GM10847 (cell line): ENCODE measurements around the gene ATF2.

Source experiments
- POLR2A ChIP-seq: IDR thresholded peaks from 2 replicates; pipeline ENCODE4 v1.6.1; 2011; ENCODE audit not compliant: insufficient read length; ENCODE audit errors: extremely low read depth

ATF2 gene

DNA sequence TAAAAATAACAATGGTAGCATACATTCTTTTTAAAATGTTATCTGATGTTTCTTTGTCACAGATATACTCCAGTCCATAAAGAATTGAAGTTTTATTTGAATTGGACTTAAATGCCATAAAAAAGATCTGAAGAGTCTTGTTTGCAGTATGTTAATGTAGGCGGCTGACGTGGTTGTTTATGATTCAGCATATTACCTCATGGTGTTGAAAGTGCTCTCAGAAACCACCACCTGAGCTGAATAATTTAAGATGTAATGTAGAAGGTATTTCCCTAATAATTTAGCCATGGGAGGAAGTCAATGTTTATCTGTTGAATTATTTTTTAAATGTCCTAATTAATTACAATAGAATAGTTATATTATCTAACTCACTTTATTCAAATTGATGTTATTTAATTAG is 104.3 kb downstream of the ATF2 start:
- no peak for TF ChIP-seq POLR2A

DNA sequence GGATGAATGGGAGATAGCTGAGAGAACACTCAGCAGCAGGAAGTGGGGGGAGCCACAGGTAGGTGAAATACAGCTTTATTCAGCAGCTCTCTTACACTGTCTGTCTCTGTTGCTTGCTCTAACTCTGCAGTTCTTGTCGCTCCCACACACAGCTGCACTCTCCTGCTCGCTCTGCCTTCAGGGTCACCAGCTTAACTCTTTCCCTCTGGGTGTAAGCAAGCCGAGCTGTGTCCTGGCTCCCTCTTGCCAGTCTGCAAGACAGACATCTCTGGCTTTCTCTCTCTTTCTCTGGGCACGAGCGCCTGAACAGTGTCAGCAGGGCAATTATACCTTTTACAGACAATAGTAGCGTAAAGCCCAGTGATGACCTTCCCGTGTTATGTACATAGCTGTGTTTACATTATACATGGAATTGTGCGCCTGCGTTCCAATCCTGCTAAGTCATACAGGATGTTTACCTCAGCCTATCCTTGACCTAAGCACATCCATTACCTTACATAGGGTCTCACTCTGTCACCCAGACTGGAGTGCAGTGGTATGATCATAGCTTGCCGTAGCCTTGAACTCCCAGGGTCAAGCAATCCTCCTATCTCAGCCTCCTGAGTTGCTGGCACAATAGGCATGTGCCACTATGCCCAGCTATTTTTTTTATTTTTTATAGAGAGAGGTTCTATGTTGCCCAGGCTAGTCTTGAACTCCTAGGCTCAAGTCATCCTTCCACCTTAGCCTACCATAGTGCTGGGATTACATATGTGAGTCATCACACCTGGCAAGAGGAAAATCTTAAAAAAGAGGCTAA is 105.0 kb downstream of the ATF2 start:
- no peak for TF ChIP-seq POLR2A

DNA sequence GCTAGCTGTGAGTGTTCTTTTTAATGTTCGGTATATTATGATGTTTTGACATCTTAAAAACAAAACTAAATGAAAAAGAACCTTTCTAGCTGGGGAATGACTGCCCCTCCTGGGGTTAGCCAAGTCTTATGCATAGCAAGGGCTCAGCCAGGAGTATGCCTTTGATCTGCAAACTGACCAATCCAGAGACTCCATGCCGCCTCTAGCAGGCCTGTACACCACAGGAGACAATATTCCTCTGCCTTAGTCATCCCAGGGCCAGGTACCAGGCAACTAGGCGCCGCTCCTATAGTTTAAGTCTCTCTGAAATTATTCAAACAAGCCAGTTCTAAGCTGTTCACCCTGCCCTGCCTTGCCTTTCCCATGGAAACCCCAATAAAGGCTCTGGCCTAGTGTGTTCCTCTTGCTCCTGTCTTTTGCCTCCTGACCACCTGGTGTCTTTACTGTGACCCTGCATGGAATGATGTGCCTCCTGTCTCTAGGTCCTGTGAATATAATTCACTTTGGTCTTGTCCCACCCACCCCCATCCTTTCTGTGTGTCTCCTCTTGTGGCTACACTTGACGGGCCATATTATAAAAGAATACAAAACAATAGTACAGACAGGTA is 110.8 kb downstream of the ATF2 start:
- TF ChIP-seq POLR2A: no peak

DNA sequence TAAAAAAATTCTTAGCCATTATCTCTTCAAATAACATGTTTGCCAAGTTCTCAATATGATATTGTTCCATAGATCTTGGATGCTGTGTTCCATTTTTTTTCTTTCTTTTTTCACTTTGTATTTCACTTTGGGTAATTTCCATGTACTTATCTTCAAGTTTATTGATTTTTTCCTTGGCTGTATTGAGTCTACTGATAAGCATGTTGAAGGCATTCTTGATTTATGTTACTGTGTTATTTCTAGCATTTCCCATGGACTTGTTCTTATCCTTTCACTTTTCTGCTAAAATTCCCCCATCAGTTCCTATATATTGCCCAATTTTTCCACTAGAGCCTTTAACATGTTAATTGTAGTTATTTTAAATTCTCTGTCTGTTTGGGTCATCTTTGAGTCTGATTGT is 112.0 kb downstream of the ATF2 start:
- no peak for TF ChIP-seq POLR2A

DNA sequence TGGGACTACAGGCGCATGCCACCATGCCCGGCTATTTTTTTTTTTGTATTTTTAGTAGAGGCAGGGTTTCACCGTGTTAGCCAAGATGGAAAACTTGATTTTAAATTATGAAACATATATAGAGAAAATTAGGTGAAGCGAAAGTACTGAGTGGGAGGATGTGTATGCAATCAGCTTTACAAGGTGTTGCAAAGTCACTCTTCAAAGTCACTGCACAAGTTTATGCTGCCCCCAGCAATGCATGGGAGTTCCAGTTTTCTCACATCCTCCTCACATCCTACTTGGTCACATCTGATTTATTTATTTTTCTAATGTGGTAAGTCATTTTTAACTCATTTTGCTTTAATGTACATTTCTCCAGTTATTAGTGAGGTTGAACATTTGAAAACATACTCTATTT is 113.7 kb downstream of the ATF2 start:
- no peak for TF ChIP-seq POLR2A

DNA sequence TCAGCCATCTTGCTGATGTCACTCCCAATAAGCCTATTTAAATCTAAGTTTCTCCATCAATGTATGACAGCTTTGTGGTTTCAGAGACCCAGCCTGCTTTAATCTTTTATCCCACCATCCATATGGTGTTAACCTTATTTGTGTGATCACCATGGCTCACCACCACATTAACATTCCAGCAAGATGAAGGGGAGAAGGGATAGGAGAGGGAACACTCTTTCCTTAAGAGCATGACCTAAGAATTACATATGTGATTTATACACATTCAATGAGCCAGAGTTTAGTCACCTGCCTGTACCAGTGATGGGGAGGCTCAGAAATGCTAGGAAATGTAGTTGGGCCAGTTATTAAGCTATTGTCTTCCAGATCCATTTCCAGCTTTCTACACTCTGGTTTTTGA is 118.3 kb downstream of the ATF2 start:
- no peak for TF ChIP-seq POLR2A

DNA sequence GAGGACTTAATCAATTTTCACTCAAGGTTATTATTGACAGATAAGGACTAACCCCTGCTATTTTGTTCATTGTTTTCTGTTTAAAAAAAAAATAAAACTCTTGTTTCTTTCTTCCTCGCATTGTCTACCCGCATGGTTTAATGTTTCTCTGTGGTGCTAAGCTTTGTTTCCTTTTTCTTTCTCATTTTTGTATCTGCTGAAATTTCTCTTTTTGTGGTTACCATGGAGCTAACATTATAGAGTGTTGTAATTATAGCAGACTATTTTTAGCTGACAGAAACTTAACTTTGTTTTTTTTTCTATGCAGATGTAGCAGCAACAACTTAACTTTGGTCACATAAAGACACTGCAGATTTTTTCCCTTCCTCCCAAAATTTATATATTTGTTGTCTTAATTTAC is 119.7 kb downstream of the ATF2 start:
- no peak for TF ChIP-seq POLR2A

DNA sequence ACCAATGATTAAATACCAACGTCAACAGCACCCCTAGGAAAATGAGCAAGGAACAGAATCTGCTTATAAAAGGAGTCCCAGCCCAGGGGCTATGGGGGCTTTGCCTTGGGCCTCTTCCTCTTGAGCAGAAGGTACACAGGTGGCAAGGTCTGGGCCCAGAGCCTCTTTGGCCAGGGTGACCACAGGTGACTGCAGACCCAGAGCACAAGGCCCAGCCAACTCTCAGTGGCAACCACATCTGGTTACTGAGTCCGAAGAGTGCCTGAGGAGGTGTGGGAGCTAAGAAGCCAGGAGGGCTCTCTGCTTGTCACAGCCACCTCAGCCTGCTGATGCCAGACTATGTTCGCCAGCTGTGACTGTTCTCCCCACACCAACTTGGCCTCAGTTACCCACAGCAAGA is 128.5 kb downstream of the ATF2 start:
- no peak for TF ChIP-seq POLR2A

DNA sequence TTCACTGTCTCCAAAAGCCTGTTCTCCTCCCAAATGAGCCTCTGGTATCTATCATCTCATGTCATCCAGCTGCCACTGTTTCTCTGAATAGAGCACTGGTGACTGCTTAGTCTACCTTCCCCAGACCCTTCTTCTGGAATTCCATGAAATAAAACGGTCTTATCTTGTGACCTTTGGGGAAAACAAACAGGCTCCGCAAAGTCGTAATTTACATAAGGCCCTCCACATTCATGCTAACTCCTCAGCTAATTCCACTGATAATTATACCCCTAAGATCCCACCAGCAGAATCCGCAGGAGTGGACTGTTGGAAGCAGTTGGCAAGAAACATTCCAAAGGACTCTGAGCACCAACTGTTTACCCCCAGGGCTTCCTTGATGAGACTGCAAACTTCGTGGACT is 129.0 kb downstream of the ATF2 start:
- TF ChIP-seq POLR2A: no peak

DNA sequence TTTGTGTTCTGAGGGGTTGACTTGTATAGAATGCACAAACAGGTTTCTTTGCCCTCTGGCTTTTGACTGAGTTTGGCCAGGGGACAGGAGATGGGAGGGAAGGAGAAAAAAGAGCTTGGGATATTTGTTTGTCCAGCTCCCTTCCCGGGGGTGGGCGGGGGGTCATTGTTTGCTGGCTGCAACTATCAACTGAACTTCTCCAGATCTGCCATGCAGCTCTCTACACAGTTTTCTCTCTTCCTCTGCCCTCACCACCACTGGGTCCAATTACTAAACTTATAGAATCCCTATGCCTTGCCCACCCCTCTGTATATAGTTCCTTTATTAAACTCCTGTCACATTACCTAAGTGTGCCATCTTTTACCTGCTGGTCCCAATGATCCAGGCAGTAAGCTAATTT is 130.1 kb downstream of the ATF2 start:
- no peak for TF ChIP-seq POLR2A

DNA sequence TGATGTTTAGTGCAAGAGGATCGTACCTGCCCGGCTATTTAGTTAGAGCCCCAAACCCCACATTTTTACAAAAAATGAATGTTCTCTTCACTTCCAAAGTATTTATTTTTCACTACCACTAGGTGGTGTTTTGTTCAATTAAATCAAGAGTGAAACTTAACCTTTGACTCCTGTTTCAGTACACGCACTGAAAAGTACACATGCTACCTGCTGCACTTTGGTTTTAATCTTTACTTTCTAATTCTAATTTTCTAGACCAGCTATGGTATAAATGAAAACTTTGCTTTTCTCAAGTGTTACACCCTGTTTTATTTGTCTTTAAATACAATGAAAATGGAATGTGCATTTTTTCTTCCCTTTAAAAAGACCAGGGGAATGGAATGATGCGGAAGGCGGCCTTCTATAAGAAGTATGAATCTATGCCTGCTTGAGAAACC is 131.4 kb downstream of the ATF2 start:
- TF ChIP-seq POLR2A: no peak

DNA sequence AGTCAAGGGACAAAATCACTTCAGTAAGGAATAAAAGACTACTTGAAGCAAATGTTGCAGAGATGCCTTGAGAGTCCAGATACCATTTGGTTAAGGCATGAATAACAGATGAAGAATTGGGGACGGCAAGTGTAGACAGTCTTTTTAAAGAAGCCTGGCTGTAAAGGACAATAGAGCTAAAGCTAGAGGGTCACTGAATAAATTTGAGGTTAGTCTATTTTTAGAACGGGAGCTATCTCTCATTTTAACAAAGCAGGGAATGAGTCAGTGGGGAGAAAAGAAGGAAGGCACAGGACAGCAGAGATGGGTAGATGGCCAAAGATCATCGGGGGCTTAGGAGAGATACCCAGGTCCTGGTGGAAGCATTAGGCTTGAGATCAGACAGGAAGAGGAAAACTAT is 132.2 kb downstream of the ATF2 start:
- TF ChIP-seq POLR2A: no peak

DNA sequence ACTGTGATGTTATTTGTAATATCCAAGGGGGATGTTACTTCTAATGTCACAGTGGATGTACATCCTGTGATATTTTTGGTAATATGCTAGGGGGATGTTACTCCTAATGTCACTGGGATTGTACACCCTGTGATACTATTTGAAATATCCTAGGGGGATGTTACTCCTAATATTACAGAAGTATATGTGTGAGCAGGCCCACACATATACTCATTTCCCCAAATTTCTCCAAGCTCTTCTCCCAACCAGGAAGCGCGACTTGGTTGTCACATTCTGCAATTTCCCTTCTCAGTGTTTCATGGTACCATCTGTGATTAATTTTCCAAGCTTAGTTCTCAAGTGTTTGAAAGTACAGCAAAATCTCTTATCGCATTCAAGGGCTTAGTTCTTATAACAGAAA is 133.3 kb downstream of the ATF2 start:
- TF ChIP-seq POLR2A: no peak

DNA sequence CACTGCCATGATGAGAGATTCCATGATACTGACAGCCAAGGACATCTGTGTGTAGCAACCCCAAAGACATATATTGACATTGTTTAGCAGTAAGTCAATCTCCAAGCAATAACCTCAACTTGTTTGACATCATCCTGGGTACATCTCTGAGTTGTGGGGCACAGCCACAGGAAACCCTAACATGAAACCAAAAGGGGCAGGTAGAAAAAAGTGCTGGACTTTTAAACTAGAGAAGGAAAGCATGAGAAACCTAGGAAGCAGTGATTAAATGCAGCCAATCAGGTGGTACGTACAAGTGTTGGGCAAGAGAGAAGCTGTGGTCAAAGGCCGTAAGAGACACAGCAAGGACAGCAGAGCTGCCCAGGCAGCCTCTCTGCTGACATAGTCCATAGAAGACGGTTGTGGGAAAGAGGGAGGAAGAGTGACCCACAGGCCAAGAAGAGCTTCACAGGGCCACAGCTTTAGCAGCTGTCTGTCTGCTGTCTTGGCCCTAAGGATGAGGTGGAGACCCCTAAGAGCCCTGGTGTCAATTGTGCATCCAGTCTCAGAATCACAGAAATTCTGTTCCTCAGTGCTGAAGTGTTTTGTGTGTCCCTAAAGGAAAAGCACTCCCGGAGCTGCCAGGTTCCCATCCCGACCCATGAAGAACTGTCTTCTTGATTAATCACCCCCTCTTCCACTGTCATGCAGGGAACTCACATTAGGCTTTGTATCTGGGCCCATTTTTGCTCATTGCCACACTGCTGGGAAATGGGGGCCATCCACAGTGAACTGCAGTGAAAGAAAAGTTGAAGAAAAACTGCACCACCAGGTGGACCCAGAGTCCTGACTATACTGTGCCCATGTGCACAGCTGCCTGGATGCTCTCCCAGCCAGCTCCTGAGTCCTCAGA is 137.4 kb downstream of the ATF2 start:
- TF ChIP-seq POLR2A: no peak

DNA sequence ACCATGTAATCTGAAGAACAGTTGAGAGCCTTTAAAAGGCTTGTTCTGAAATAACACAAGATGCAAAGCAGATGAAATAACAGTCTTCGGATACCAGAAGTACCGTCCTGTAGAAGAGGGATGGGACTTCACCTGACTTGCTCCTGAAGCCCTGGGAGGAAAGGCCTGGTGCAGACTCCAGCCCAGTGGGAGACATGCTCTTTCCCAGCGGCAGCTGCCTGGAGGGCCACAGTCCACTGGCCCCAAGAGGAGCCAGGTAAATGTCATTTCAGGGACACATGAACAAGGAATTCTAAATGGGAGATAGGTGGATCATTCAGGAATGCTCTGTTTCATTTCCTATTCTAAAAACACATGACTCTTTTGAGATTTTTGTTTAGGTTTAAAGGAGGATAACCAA is 140.2 kb downstream of the ATF2 start:
- TF ChIP-seq POLR2A: no peak

DNA sequence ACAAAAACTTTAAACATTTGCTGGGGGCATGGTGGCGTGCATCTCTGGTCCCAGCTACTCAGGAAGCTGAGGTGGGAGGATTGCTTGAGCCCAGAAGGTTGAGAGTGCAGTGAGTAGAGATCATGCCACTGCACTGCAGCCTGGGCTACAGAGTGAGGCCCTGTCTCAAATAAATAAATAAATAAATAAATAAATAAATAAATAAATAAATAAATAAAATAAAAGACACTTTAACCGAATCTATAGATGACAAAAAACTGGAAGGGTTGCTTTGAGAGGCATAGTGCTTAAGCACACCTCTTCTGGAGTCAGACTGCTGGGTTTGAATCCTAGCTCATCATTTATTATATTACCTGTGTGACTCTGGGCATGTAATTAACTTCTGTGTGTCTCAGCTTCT is 141.6 kb downstream of the ATF2 start:
- TF ChIP-seq POLR2A: no peak

DNA sequence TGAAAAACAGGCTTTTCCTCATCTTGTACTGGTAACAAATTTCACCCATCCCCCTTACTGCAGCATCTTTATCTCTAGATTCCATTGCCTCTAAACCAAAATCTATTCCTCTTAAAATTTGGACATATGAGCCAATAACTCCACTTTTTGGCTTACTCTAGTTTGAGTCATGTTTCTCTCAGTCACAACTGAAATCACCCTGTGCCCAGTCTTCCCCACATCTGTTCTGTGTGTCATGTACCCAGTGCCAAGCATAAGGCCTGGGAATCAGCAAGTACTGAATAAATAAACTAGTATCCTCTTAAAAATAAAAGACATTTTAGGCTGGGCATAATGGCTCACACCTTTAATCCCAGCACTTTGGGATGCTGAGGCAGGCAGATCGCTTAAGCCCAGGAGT is 142.1 kb downstream of the ATF2 start:
- no peak for TF ChIP-seq POLR2A

DNA sequence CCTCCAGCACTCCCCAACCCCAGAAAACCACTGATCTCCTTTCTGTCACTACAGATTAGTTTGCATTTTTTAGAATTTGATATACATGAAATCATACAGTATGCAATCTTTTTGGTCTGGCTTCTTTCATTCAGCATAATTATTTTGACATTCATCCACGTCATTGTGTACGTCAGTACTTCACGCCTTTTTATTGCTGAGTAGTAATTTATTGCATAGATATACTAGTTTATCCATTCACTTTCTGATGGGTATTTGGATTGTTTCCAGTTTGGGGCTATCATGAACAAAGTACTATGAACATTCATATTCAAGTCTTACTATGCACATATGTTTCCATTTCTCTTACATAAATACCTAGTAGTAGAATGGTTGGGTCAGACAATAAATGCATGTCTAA is 142.8 kb downstream of the ATF2 start:
- TF ChIP-seq POLR2A: no peak
